Activated naive CD4-positive, alpha-beta T cell treated with anti-CD3 and anti-CD28 coated beads, Interleukin-2, amount 10 ng/mL, durations not matched to agents 7 days and 5 days (primary cell): ENCODE measurements around the gene IGDCC3.
A peak's percentile ranks its signal among the peaks of the same experiment; 100 is the strongest.

ENCODE experiments used
- CTCF ChIA-PET: fragments of 350-600 bp; sonication (Branson Sonifier 250); formaldehyde crosslinking; loops from one replicate; lab custom pipeline; 2021; ENCODE audit warnings: antibody characterized with exemption; lab: Charles Lee
- DNase-seq: peaks from one replicate; pipeline ENCODE4 v3.0.0-alpha.2; 2020
- H3K27ac Mint-ChIP-seq: one replicate; pipeline ENCODE4 v1.8.0; 2021; ENCODE audit warnings: mild to moderate bottlenecking, moderate library complexity, mixed read lengths
- H3K27me3 Mint-ChIP-seq: one replicate; pipeline ENCODE4 v1.8.0; 2021; ENCODE audit warnings: mild to moderate bottlenecking, mixed read lengths
- H3K36me3 Mint-ChIP-seq: one replicate; pipeline ENCODE4 v1.8.0; 2021; ENCODE audit warnings: mixed read lengths
- H3K4me1 Mint-ChIP-seq: one replicate; pipeline ENCODE4 v1.8.0; 2021; ENCODE audit warnings: mixed read lengths
- H3K4me3 Mint-ChIP-seq: one replicate; pipeline ENCODE4 v1.8.0; 2021; ENCODE audit warnings: mild to moderate bottlenecking, moderate library complexity, mixed read lengths
- H3K9me3 Mint-ChIP-seq: one replicate; pipeline ENCODE4 v1.8.0; 2021; ENCODE audit warnings: mixed read lengths

Gene IGDCC3

DNA sequence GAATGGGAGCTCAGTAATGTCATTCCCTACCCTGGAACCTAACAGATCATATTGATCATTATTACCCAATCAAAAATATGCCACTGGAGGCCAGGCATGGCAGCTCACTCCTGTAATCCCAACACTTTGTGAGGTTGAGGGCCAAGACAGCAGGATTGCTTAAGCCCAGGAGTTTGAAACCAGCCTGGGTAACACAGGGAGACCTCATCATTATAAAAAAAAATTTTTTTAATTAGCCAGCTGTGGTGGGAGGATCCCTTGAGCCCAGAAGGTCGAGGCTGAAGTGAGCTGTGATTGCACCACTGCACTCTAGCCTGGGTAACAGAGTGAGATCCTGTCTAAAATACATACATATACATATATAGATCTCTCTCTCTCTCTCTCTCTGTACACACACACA is 34.8 kb upstream of the IGDCC3 start:
- CTCF ChIA-PET = no interaction called here
- Mint-ChIP-seq H3K9me3 (no peaks in the 10 kb centered on the region), H3K4me3 (no peak overlapping the region), H3K27me3 (peaks cover 62% of the 10 kb centered on the region), H3K27ac (no peak overlapping the region), H3K4me1 (no peaks in the 10 kb centered on the region), H3K36me3 (no peaks in the 10 kb centered on the region)
- DNase-seq = no peak

DNA sequence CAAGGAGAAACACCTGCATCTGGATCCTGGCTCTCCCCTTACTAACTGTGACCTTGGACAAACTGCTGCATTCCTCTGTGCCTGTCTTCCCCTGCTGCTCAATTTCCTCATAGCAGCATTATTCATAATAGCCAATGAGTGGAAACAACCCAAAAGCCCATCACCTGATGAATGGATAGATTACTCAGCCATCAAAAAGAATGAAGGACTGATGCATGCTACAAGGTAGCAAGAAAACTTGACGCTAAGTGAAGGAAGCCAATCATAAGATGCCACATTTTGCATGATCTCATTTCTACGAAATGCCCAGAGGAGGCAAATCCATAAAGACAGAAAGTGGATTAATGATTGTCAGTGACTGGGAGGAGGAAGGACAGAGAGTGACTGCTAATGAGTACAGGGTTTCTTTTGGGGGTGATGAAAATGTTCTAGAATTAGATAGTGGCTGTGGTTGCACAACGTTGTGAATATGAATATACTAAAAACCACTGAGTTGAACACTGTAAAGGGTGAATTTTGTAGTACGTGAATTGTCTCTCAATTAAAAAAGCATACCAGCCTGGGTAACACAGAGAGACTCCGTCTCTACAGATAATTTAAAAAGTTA is 33.8 kb upstream of the IGDCC3 start:
- H3K27ac Mint-ChIP-seq = no peak overlapping the region
- no peaks in the 10 kb centered on the region for H3K36me3 Mint-ChIP-seq
- H3K9me3 Mint-ChIP-seq = no peaks in the 10 kb centered on the region
- no peaks in the 10 kb centered on the region for H3K4me1 Mint-ChIP-seq
- CTCF ChIA-PET = no interaction called here
- H3K27me3 Mint-ChIP-seq = peaks cover 58% of the 10 kb centered on the region
- no peak for DNase-seq
- no peak overlapping the region for H3K4me3 Mint-ChIP-seq

DNA sequence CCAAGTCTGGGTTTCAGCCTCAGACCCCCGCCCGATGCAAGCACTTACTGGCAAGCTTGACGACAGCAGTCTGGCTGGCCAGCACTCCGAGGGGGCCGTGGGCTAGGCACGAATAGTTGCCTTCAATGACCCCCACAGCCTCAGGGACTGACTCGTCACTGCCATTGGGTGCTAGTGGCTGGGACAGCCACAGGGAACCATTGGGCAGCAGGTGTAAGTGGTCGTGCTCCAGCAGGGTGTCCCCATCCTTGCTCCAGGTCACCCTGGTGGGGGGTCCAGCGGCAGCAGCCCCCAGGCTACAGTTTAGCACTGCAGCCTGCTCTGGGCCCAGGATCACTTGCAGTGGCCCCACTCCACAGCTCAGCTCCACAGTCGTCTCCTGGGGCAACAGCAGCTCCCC is 33.2 kb upstream of the IGDCC3 start:
- no peak overlapping the region for H3K27ac Mint-ChIP-seq
- no peak for DNase-seq
- H3K36me3 Mint-ChIP-seq = no peaks in the 10 kb centered on the region
- H3K27me3 Mint-ChIP-seq = peaks cover 58% of the 10 kb centered on the region
- H3K4me1 Mint-ChIP-seq = no peaks in the 10 kb centered on the region
- no peak overlapping the region for H3K4me3 Mint-ChIP-seq
- CTCF ChIA-PET = no interaction called here
- H3K9me3 Mint-ChIP-seq = no peaks in the 10 kb centered on the region

DNA sequence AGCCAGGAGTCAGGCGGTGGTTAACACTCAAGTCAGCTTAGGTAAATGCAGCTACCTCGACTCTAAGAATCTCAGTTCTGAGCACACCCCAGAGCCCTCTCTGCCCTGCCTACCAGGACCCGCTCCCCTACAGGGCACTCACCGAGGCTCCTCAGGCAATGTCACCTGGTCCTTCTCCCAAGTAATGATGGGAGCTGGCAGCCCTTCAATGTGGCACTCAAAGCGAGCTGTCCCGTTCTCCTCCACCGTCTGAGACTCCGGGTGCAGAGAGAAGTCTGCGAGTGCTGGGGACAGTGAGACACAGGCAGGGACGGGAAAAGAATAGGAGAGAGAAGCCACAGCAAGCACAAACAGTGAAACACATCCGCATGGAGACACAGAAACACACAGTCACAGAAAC is 32.2 kb upstream of the IGDCC3 start:
- DNase-seq = no peak
- H3K4me3 Mint-ChIP-seq = no peak overlapping the region
- peaks cover 54% of the 10 kb centered on the region for H3K27me3 Mint-ChIP-seq
- no peaks in the 10 kb centered on the region for H3K9me3 Mint-ChIP-seq
- CTCF ChIA-PET = no interaction called here
- no peaks in the 10 kb centered on the region for H3K4me1 Mint-ChIP-seq
- no peaks in the 10 kb centered on the region for H3K36me3 Mint-ChIP-seq
- H3K27ac Mint-ChIP-seq = no peak overlapping the region

DNA sequence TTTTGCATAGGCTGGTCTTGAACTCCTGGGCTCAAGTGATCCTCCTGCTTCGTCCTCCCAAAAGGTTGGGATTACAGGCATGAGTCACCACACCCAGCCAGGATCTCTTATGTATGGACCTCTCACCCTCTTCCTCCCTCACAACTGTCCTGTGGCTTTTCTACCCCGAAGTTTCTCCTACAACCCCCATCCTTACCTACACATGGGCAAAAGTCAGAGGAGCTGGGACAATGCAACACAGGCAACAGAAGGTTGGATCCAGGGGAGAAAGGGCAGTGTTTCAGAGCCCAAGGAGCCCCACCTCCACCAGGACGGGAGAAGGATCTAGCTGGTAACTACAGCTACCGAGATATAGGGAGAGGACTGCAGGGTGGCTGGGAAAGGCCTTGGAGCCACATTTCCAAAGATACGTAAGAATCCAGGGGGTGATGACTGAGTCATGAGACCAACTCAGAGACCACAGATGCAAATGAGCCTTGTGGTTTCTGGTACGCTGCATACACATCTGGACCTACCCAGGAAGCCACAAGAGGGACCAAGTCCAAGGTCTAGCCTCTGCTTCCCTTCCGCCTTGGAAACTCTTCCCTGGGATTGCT is 31.3 kb upstream of the IGDCC3 start:
- Mint-ChIP-seq H3K4me1 (no peaks in the 10 kb centered on the region), H3K36me3 (no peaks in the 10 kb centered on the region), H3K4me3 (no peak overlapping the region), H3K27me3 (peaks cover 60% of the 10 kb centered on the region), H3K9me3 (no peaks in the 10 kb centered on the region), H3K27ac (no peak overlapping the region)
- DNase-seq = no peak
- CTCF ChIA-PET = no interaction called here

DNA sequence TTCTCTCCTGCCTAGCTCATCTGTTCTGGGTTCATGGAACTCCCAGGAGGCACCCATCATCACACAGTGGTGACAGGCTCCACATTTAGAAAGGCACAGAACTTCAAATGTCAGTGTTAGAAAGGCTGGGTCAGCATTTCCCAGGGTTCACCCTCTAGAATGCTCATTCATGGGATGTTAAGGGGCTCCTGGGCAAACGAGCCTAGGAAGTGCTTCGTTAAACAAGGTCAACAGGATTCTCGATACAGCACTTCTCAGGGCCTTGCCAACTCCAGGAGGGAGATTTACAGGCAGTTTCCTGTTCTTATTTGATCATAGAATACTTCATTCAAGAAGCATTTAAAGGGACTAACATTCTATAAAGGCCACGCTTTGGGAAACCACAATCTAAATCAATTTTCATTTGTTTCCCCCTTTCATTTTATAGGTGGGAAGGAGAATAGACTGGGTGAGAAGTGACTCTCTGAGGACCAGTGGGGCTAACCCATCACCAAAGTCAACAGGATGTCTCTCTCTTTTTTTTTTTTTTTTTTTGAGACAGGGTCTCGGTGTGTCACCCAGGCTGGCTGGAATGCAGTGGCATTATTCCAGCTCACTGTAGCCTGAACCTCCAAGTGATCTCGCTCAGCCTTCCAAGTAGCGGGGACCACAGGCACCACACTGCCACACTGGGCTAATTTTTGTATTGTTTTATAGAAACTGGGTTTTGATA is 30.7 kb upstream of the IGDCC3 start:
- peaks cover 64% of the 10 kb centered on the region for H3K27me3 Mint-ChIP-seq
- no peak overlapping the region for H3K27ac Mint-ChIP-seq
- H3K36me3 Mint-ChIP-seq = no peaks in the 10 kb centered on the region
- no peaks in the 10 kb centered on the region for H3K9me3 Mint-ChIP-seq
- no peak overlapping the region for H3K4me3 Mint-ChIP-seq
- CTCF ChIA-PET = no interaction called here
- H3K4me1 Mint-ChIP-seq = no peaks in the 10 kb centered on the region
- no peak for DNase-seq

DNA sequence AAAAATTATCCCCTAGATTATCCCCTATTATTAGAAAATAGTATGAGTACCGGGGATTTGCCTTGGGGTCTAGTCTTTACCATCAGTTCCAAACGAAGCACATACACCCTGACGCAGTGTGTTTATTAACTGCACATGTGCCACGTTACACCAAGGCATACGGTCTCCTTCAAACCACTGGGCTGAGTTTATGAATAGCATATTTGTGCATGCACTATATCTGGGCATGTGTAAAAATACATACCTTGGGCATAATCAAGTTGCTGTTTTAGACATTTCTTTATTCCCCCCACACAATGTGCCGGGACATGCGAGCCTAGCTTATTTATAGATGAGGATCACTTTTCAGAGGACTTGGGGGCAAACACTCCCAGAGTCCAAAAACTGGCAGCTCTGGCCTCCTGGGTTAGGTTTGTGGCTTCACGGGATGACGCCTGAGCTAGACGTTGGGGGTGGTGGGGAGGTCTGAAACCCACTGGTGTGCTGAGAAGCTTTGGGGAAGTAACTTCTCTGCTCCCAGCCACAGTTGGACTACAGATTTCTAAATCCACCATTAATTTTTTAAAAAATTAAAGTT is 28.7 kb upstream of the IGDCC3 start:
- CTCF ChIA-PET = no interaction called here

DNA sequence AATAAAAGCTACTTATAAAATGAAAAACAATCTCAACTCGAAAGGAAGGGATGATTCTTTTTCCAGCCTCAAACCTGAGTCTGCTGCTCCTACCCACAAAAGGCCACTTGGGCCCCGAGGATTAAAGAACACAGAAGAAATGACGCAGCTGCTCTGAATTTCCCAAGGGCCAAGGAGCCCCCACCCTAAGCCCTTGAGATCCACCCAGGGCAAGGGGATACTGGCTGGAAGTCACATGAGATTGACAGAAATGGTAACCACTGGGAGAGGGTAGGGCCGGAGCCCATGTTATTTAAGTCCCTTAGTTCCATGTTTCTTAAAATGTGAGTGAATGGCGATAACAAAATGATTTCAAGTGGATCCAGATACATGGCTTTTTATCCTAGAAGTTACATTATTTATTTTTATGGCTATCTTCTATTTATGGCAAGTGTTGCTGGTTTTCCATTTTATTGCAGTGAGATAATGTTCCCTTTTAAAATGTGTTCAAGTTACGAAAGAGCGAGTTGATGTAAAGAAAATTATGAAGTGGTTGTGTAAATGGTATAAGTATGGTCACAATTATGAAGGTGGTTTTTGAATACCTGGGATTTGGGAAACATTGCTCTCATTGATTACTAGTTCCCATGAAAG is 28.1 kb upstream of the IGDCC3 start:
- Mint-ChIP-seq H3K9me3 (no peaks in the 10 kb centered on the region), H3K27ac (no peak overlapping the region), H3K36me3 (no peaks in the 10 kb centered on the region), H3K27me3 (peaks cover 69% of the 10 kb centered on the region), H3K4me1 (no peaks in the 10 kb centered on the region), H3K4me3 (no peak overlapping the region)
- CTCF ChIA-PET = no interaction called here
- no peak for DNase-seq

More for the DNA sequence above, 28.7 kb upstream of the IGDCC3 start:
- Mint-ChIP-seq H3K9me3 (no peaks in the 10 kb centered on the region), H3K27ac (no peak overlapping the region), H3K36me3 (no peaks in the 10 kb centered on the region), H3K27me3 (peaks cover 69% of the 10 kb centered on the region), H3K4me3 (no peak overlapping the region), H3K4me1 (no peaks in the 10 kb centered on the region)
- no peak for DNase-seq

DNA sequence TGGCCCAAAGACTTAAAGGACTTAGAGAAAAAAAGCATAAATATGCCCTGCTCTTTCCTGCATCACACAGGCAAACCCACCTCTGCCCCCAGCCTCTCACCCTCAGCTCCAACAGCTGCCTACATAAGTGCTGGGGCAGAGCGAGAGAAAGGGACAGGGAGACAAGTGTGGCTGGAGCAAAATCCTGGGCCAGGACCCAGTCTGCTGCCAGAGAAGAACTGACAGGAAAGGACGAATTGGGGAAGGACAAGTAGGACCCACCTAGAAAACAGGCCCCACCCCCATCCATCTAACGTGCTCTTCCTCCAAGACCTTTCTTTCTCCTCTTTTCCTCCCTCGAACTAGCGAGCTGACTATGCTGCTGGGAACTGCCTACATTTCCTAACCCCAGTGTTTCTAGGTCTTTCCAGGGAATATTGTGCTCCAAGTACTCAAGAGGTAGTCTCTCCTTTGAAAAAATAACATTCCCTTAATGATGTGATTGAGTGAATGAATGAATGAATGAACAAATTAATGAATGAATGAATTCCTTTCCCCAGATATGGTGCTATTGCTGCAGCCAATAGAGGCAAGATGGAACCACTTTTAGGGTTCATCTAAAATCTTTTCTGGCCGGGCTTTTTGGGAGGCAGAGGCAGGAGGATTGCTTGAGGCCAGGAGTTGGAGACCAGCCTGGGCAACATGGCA is 26.5 kb upstream of the IGDCC3 start:
- H3K4me1 Mint-ChIP-seq = no peaks in the 10 kb centered on the region
- CTCF ChIA-PET = no interaction called here
- no peak for DNase-seq
- H3K27ac Mint-ChIP-seq = no peak overlapping the region
- no peaks in the 10 kb centered on the region for H3K9me3 Mint-ChIP-seq
- no peak overlapping the region for H3K4me3 Mint-ChIP-seq
- H3K36me3 Mint-ChIP-seq = no peaks in the 10 kb centered on the region
- peaks cover 67% of the 10 kb centered on the region for H3K27me3 Mint-ChIP-seq

DNA sequence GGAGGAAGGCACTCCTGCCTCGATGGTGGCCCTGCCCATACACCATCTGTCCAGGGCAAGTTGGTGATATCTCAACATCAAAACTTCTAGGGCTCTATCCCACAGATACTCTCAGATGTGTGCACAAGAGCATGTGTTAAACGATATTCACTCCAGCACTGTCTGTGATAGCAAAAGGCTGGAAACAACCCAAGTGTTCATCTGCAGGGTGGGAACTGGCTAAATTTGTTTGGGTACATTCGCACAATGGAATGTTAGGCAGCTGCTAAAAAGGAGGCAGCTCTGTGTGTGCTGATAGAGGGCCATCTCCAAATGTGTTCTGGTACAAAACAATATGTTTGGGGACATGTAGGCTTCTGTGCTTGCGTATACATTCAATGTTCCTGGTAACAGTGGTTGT is 25.2 kb upstream of the IGDCC3 start:
- H3K4me3 Mint-ChIP-seq = no peak overlapping the region
- no peaks in the 10 kb centered on the region for H3K36me3 Mint-ChIP-seq

DNA sequence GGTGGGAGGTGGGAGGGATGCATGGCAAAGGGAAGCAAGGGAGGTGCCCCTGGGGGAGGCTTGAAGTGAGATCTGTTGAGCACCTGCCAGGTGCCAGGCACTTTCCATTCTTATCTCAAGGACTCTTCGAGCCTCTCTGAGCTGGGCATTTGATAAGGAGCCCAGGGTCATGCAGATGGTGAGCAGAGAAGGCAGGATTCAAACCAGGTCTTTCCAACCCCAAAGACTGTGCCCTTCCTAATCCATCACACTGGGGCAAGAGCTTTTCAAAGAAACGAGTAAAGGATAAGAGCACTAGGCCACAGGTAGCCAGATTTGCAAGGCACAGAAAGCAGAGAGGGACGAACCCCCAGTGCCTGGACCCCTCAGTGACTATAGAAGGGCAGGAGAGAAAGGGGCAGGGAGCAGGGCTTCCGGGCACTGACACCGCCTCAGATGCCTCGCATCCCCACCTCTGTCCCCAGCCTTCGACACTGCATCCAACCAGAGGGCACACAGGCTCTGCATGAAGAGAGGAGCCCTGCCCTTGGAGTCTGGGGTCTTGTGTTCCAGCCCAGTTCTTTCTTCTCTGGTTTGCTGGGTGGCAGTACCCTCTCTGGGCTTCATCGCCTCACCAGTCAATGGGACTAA is 23.9 kb upstream of the IGDCC3 start:
- H3K36me3 Mint-ChIP-seq = no peaks in the 10 kb centered on the region
- H3K4me1 Mint-ChIP-seq = peaks cover 2% of the 10 kb centered on the region
- no peak overlapping the region for H3K27ac Mint-ChIP-seq
- peaks cover 76% of the 10 kb centered on the region for H3K27me3 Mint-ChIP-seq
- CTCF ChIA-PET = interaction anchor here (0.8 to 3.6 kb wide), 4 partner anchors 17 to 237 kb away, joined by 3 to 40 read pairs (median 6); no protein-coding TSS in a partner anchor
- no peak overlapping the region for H3K4me3 Mint-ChIP-seq
- DNase-seq = no peak
- no peaks in the 10 kb centered on the region for H3K9me3 Mint-ChIP-seq

More for the DNA sequence above, 25.2 kb upstream of the IGDCC3 start:
- H3K27me3 Mint-ChIP-seq = peaks cover 67% of the 10 kb centered on the region
- no peak for DNase-seq
- no peaks in the 10 kb centered on the region for H3K9me3 Mint-ChIP-seq
- CTCF ChIA-PET = no interaction called here
- no peak overlapping the region for H3K27ac Mint-ChIP-seq
- H3K4me1 Mint-ChIP-seq = no peaks in the 10 kb centered on the region

DNA sequence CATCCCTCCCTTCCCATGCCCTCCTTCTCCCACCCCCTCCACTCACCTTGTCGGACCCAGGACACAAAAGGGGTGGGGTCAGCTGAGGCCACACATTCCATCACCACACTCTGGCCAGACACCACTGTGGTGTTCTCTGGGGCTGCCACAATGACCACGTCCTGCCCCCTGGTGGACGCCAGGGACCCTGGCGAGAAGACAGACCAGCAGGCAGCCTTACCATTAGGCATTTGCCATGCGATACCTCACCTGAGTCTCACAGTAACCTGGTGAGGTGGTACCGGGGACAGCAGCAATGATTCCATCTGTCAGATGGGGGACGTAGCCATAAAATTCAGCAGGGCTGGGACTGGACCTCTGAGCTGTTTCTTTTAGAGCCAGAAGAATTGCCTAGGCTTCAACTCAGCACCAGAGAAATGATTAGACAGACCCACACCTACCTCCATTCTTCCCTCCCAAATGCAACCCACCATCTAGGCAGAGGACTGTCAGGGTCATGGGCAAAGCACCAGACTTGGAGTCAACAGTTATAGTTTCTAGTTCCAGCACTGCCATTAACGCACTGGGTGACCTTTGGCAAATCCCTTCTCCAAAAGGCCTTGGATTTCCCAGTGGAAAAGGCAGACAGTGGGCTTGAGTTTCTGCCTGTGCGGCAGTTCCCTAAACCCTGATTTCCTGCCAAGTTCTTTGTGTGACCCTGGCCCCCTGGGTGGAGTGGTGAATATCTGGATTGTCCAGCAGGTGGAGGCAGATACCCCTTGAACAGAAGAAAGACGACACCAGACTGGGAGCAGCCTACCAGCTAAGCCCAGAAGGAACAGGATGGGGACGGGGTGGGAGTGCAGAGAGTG is 23.2 kb upstream of the IGDCC3 start:
- Mint-ChIP-seq H3K36me3 (no peaks in the 10 kb centered on the region), H3K4me1 (peaks cover 6% of the 10 kb centered on the region), H3K4me3 (no peak overlapping the region), H3K27ac (no peak overlapping the region), H3K27me3 (peaks cover 82% of the 10 kb centered on the region), H3K9me3 (no peaks in the 10 kb centered on the region)
- CTCF ChIA-PET = interaction anchor here (0.8 to 3.6 kb wide), 10 partner anchors 16 to 238 kb away, joined by 3 to 40 read pairs (median 4); no protein-coding TSS in a partner anchor
- DNase-seq = peak; percentile 65

DNA sequence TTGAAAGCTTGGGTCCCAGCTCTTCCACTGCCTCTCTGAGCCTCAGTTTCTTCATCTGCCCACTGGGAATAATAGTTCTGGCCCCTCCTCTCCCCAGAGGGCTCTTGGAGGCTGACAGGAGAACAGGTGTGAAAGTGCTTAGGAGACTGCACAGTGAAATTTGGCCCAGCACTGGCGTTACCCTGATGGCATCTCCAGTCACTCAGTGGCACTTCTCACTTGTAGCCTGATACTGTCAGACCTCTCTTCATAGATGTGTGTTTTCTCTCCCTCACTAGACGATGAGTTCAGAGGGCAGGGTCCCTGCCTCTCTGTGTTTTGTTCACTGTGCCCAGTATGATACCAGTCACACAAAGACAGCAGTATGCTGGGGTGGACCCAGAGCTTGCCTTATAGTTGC is 22.2 kb upstream of the IGDCC3 start:
- DNase-seq = no peak
- no peak overlapping the region for H3K27ac Mint-ChIP-seq
- no peak overlapping the region for H3K4me3 Mint-ChIP-seq
- no peaks in the 10 kb centered on the region for H3K36me3 Mint-ChIP-seq
- peaks cover 88% of the 10 kb centered on the region for H3K27me3 Mint-ChIP-seq
- H3K9me3 Mint-ChIP-seq = no peaks in the 10 kb centered on the region
- H3K4me1 Mint-ChIP-seq = peaks cover 6% of the 10 kb centered on the region
- CTCF ChIA-PET = interaction anchor here (0.6 to 3.6 kb wide), 12 partner anchors 15 to 807 kb away, joined by 3 to 40 read pairs (median 3); no protein-coding TSS in a partner anchor
